HL-60/S4 treated with phorbol 12-myristate 13-acetate at 8.2 ng/mL for 4 days and 3 days (cell line): Measurements from ENCODE around the gene TRMT61B.

Experiments used
- in situ Hi-C: fragments of 300-500 bp; cut with MboI; formaldehyde crosslinking; loops from 2 replicates; pipeline ENCODE4 v1.15.0; 2022; ENCODE audit warnings: low sequenced_read_pairs

The TRMT61B gene

DNA sequence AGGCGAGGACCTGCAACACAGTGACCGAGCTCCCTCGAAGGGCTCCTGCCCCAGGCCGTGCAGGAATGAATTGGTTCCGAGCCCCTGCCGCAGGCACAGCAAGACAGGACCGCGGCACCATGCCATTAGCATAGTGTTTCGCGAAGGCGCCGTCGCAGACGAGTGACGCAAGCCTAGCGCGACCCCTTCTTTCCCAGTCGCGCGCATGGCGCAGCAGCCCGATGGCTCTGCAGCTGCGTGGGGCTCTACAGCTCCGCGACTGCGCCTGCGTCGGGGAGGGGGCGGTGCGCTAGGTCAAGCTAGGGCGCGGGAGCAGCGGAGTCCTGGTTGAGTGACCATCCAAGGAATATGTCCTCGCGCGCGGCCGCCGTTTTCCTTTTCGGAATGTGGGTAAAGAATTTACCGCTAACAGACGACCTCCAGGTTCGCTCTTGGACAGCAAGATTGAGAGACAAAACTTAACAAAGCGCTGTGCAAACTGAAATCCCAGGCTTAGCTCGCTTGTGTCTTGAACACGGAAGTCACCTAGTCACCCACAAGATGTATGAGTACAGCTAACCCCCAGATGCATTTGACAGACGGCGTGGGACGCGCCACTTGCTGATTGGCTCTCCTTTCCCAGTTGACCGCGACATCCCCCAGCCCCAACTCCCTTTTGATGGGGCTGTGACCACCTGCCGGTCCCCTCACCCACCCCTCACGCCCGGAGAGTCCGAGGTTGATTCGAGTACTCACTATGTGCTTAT lies at the start of gene TRMT61B:
Gene TRMT61B (minus strand): TSS at position 164 of the 746 bp plus-strand sequence. CDS start 32 bp downstream, at position 132.
- in situ Hi-C loops: no loop called here

- in situ Hi-C loops: no loop called here
Measured at GRCh38 chr2:28915939-28916338, 45.8 kb upstream of the TRMT61B start.

GRCh38 chr2:28909655-28910353 lies 39.7 kb upstream of the TRMT61B start:
- in situ Hi-C loops: no loop called here

GRCh38 chr2:28908172-28908571 lies 38.1 kb upstream of the TRMT61B start:
- in situ Hi-C loops: no loop called here

DNA sequence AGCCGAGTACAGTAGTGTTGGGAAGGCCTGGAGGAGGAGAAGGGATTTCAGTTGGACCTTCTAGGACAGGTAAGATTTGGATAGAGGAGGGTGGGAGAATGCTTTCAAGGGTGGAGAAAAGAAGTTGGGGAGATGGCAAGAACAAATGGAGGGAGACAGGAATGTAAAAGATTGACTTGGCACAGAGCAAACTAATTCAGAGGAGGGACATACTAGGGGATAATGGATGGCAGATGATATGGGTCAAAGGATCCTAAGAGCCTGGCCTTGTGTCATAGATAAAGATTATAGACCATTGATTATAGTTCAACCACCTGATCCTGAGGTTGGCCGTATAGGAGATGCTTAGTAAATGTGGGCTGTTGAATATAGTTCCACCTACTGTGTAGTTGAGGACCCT lies 36.7 kb upstream of the TRMT61B start:
- in situ Hi-C loops: no loop called here

DNA sequence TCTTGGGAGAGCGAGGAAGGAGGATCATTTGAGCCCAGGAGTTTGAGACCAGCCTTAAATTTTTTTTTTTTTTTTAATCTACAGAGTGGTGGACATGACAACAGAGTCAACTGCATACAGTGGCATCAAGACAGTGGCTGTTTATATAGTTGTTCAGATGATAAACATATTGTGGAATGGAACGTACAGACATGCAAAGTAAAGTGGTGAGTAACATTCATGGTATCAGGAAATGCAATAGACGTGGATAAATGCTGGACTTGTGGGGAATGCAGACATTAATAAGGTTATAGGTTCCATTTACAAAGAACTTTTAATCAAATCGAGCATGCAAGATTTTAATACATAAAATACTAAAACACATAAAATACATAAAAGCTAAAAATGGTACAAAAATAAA lies 36.3 kb upstream of the TRMT61B start:
- in situ Hi-C loops: no loop called here

DNA sequence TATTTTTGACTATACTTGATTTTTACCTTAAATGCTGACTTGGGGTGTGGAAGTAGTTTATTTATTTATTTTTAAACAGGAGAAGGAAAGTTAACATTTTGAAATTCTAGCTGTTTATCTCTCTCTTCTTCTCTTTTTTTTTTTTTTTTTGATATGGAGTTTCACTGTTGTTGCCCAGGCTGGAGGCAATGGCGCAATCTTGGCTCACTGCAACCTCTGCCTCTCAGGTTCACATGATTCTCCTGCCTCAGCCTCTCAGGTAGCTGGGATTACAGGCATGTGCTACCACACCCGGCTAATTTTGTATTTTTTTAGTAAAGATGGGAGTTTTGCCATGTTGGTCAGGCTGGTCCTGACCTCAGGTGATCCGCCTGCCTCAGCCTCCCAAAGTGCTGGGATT lies 35.4 kb upstream of the TRMT61B start:
- in situ Hi-C loops: no loop called here

GRCh38 chr2:28904802-28905457 lies 34.8 kb upstream of the TRMT61B start:
- in situ Hi-C loops: no loop called here

DNA sequence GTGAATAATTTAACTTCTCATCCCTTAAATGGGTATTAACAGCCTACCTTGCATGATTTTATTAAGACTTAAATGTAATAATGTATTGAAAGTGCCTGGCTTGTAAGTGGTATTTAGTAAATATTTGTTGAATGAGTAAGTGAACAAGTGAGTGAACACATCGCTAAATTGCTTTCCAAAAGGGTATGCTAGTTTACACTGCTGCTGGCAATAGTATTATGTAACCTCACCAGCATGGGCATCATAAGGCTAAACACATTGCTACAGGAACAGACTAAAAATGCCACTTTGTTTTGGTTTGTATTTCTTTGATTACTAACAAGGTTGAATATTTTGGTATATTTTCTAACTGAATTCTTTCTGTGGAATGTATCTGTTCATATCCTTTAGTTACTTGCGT lies 34.2 kb upstream of the TRMT61B start:
- in situ Hi-C loops: no loop called here

DNA sequence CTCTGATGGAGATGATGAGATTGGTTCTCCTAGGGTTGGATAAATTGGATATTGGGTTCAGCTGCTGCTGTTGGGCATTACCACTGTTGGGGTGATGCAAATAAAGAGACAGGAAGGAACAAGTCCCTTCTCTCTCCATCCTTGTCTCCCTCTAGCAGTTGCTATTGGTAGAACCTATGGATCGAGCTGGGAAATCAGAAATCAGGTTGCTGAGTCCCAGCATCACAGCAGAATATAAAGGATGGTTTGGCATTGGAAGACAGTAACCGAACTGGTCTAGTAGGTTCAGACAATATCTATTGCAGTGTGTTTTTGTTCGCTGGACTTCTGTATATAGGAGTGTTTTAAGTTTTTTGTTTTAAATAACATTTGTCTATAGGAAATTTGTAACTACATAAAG lies 32.5 kb upstream of the TRMT61B start:
- in situ Hi-C loops: no loop called here

DNA sequence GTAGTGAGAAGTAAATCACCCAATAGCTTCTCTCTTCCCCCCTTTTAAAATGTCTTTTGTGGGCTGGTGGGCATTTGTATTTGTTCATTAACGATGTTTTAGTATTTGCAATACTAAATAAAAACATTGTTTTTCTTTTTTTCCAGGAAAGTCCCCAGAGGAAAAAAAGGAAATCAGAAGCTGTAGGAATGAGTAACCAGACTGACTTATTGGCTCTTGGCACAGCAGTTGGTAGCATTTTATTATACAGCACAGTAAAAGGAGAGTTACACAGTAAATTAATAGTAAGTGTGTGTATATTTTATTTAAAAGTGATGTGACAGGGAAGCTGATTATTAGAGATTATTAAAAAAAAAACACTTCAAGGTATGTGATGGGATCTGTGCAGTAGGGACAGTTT lies 31.7 kb upstream of the TRMT61B start:
- in situ Hi-C loops: no loop called here

DNA sequence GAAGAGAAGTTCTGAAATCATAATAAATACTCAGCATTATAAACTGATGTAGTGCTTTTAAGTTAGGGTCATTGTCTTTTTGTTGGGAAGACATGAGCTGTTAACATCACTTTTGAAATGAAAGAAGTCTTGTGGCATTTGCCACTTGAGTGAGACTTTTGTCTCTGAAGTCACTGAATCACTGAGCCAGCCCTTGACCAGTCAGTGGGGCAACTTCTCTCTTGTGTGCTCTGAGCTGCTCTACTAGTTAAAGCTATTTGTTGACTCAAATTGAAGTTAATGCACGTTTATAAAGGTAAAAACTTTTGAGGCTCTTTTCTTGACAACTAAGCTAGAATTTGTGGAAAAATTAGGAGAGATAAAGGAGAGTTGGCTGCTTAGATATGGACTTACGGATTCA lies 31.1 kb upstream of the TRMT61B start:
- in situ Hi-C loops: no loop called here

GRCh38 chr2:28898048-28898447 lies 27.9 kb upstream of the TRMT61B start:
- in situ Hi-C loops: no loop called here

DNA sequence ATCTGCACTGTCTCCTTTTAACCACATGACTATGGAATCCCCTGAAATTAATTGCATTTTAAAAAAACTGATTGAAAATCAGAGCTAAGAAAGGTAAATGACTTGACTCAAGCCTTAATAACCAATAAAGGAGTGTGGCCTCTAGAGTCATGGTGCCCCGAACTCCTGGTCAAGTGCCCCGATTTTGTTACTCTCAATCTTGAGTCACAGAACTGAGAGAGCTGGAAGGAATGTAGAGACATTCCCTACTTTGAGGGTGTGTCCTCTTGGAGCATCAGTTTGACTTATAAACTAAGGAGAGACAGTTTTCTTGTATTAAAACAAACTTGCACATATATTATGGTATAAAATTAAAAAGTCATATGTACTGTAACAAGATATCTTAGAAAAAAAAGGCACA lies 26.8 kb upstream of the TRMT61B start:
- in situ Hi-C loops: no loop called here

- in situ Hi-C loops: no loop called here
Measured at GRCh38 chr2:28895189-28895893, 25.2 kb upstream of the TRMT61B start.

DNA sequence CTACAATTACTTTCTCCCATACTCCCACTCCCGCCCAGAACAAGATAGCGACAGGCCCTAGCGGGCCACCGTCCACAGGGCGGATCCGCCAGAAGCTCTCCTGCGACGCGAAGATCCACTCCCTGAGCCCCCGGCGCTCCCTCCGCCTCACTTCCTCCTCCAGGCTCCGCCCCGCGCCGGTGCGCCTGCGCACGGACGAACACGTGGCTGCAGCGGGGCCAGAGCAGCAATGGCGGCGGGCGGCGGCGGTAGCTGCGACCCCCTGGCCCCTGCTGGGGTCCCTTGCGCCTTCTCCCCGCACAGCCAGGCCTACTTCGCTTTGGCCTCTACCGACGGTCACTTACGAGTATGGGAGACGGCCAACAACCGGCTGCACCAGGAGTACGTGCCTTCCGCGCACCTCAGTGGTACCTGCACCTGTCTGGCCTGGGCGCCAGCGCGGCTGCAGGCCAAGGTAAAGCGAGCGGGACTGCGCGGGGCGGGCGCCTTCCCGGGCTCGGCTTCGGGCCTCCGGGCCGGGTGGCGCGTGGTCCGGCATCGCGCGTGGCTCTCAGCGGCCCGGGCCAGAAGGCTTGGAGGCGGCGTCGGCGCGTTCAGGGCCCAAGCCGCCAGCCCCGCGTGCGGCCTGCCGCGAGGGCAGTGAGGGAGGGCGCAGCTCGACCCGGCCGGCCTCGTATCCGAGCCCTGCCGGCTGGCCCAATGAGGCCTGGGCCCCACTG lies 24.5 kb upstream of the TRMT61B start, which contains the start of gene WDR43:
Gene WDR43 (plus strand): TSS at position 198 of the 719 bp plus-strand sequence. CDS start 32 bp downstream, at position 230.
- in situ Hi-C loops: no loop called here

DNA sequence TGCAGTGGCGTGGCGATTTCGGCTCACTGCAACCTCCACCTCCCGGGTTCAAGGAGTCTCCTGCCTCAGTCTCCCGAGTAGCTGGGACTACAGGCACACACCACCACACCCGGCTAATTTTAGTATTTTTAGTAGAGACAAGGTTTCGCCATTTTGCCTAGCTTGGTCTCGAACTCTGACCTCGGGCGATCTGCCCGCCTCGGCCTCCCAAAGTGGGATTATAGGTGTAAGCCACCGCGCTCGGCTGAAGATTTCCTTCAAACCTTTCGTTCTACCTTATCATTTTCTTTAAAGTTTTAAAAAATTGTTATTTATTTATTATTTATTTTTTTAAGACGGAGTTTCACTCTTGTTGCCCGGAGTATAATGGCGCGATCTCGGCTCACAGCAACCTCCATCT lies 23.4 kb upstream of the TRMT61B start:
- in situ Hi-C loops: no loop called here

DNA sequence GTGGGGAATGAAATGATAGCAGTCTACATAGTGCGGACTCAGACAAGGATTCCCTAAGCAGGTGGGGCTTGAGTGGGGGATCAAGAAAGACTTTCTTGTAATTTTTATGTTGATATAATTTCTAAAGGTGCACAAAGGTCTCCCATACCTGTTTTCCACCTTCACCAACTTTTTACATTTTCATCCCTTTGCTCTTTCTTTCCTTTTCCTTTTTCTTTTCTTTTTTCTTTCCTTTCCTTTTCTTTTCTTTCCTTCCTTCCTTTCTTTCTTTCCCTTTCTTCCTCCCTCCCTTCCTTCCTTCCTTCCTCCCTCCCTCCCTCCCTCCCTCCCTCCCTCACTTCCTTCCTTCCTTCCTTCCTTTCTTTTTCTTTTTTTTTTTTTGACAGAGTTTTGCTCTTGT lies 10.1 kb upstream of the TRMT61B start:
- in situ Hi-C loops: no loop called here

GRCh38 chr2:28871620-28872019 lies 1.5 kb upstream of the TRMT61B start:
- in situ Hi-C loops: no loop called here

- in situ Hi-C loops: no loop called here
Measured at GRCh38 chr2:28869494-28870145, 489 bp downstream of the TRMT61B start.
